ENCODE results near the gene KRT76.

KRT76 gene

DNA sequence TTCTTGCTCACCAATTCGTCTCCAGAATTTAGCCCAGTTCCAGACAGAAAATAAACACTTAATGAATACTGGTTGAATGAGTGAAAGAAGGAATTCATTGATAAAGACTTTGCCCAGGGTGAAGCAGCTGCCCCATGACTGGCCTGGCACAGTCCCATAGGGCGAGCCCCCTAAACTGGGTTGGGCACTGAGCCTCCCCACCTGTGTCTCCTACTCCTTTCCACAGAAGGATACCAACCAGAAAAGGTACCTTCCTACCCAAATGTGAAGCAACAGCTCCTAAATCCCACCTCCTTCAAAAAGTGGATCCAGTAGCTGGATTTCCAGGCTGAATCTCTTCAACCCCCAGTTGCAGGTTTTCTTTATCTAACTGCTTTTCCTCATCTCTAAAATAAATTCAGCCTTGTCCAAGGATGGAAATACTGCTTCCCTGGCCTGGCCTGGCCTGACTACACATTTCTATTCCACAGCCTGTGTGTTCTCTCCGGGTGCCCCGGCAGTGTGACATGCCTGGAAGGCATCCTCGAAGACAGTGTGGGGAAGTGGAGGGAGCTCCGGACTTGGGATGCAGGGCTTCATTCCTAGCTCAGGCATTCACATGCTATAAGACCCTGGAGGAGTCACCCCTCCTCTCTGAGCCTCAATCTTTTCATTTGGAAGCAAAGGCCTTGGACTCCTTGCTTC, 11.2 kb upstream of the KRT76 start:
- WGBS, 2 donors (ENCODE audit: extremely low coverage in 2 of 2, insufficient read length in 2 of 2, insufficient replicate concordance in 1 of 2): no CpG with 5 or more reads among the region's 6 CpGs
- Histone ChIP-seq H3K27me3 (ENCODE audit: control insufficient read depth in 3 of 3, insufficient read depth in 3 of 3, low read depth in 1 of 3, low read length in 3 of 3) (no peaks in the 10 kb centered on the region), H4K8ac (ENCODE audit: low read depth, low read length) (no peak overlapping the region)

DNA sequence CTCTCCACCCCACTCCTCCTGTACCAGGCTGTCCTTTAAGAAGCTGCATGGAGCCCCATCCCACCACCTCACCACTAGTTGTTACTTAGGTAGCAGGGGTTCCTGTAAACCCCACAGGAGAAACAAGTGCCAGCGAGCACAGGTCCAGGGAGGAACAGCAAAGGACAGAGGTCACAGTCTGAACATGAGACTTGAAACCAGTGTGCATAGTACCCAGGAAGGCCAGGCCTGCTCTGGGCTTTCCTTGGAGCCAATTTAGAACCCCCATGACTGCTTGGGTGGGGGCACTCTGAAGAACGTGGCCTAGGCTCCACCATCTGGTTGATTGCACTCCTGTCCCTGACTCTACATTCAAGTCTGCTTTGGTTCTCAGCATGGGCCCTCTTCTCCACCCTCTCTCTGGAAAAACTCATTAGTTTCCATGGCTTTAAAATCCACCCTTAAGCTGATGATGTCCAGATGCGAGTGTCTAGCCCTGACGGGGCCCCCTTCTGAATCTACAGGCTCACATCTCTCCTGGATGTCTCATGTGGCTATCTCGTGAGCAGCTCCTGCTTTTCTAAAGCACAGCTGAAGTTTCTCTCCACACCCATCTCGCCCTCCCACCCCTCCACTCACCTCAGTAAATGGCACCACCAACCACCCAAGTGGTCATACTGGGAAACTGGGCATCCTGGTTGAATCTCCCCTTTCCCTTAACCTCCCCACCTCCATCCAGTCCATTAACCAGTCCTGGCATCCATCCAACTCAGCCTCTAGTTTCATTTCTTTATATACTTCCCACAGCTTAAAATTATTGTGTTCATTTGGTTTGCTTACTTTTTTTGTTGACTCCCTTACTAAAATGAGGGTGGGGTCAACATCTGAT, 10.4 kb upstream of the KRT76 start:
- H3K23ac ChIP-seq (ENCODE audit: low read depth, low read length, poor library complexity): no peak overlapping the region
- no CpG with 5 or more reads among the region's 6 CpGs for WGBS, 2 donors (ENCODE audit: extremely low coverage in 2 of 2, insufficient read length in 2 of 2, insufficient replicate concordance in 1 of 2)
- H4K91ac ChIP-seq (ENCODE audit: low read depth, low read length, poor library complexity): no peak overlapping the region
- no peaks in the 10 kb centered on the region for H3K27me3 ChIP-seq (ENCODE audit: control insufficient read depth in 3 of 3, insufficient read depth in 3 of 3, low read depth in 1 of 3, low read length in 3 of 3)
- no peak overlapping the region for H2AFZ ChIP-seq (ENCODE audit: low read length)
- H3K4me2 ChIP-seq (ENCODE audit: insufficient read depth, low read length, poor library complexity, severe bottlenecking): no peak overlapping the region
- no peak for DNase-seq (ENCODE audit: low spot score)
- H3K4ac ChIP-seq (ENCODE audit: low read length): no peak overlapping the region
- H2AK5ac ChIP-seq (ENCODE audit: low read depth, low read length): peak overlapping the region; percentile 39
- no peak overlapping the region for H2BK15ac ChIP-seq (ENCODE audit: low read length)
- no peak overlapping the region for H3K18ac ChIP-seq (ENCODE audit: low read length)
- no peak overlapping the region for H3K4me3 ChIP-seq (ENCODE audit: low read length in 2 of 2)
- no peak overlapping the region for H2BK120ac ChIP-seq (ENCODE audit: low read depth, low read length)
- H2BK5ac ChIP-seq (ENCODE audit: low read length): no peak overlapping the region
- H3K14ac ChIP-seq (ENCODE audit: low read length): peak overlapping the region; percentile 5
- H4K8ac ChIP-seq (ENCODE audit: low read depth, low read length): peak overlapping the region; percentile 66
- no peaks in the 10 kb centered on the region for H3K36me3 ChIP-seq (replicated peaks in 1 of 2; ENCODE audit: control insufficient read depth in 2 of 2, insufficient read depth in 2 of 2, low read length in 2 of 2)
- no peak overlapping the region for H3K27ac ChIP-seq (replicated peaks; ENCODE audit: low read length)
- no peaks in the 10 kb centered on the region for H3K79me1 ChIP-seq (ENCODE audit: low read depth, low read length)
- H3K9ac ChIP-seq (ENCODE audit: low read depth, low read length, poor library complexity): no peak overlapping the region
- H3K4me1 ChIP-seq (ENCODE audit: control insufficient read depth in 2 of 2, insufficient read depth in 1 of 2, low read depth in 1 of 2, low read length in 2 of 2): no peaks in the 10 kb centered on the region
- H3K9me3 ChIP-seq (replicated peaks in 1 of 2; ENCODE audit: control insufficient read depth in 2 of 2, insufficient read depth in 1 of 2, low read depth in 1 of 2, low read length in 2 of 2): no peaks in the 10 kb centered on the region
- no peak overlapping the region for H2BK12ac ChIP-seq (ENCODE audit: low read length)

More for the DNA sequence above, 11.2 kb upstream of the KRT76 start:
- DNase-seq (ENCODE audit: low spot score): no peak
- Histone ChIP-seq H2BK5ac (ENCODE audit: low read length) (no peak overlapping the region), H3K9ac (ENCODE audit: low read depth, low read length, poor library complexity) (no peak overlapping the region), H2AK5ac (ENCODE audit: low read depth, low read length) (no peak overlapping the region), H4K91ac (ENCODE audit: low read depth, low read length, poor library complexity) (no peak overlapping the region), H3K4ac (ENCODE audit: low read length) (no peak overlapping the region), H2BK12ac (ENCODE audit: low read length) (no peak overlapping the region), H3K27ac (replicated peaks; ENCODE audit: low read length) (no peak overlapping the region), H3K36me3 (replicated peaks in 1 of 2; ENCODE audit: control insufficient read depth in 2 of 2, insufficient read depth in 2 of 2, low read length in 2 of 2) (no peaks in the 10 kb centered on the region), H2BK15ac (ENCODE audit: low read length) (no peak overlapping the region), H2BK120ac (ENCODE audit: low read depth, low read length) (no peak overlapping the region), H3K9me3 (replicated peaks in 1 of 2; ENCODE audit: control insufficient read depth in 2 of 2, insufficient read depth in 1 of 2, low read depth in 1 of 2, low read length in 2 of 2) (no peaks in the 10 kb centered on the region), H3K4me1 (ENCODE audit: control insufficient read depth in 2 of 2, insufficient read depth in 1 of 2, low read depth in 1 of 2, low read length in 2 of 2) (no peaks in the 10 kb centered on the region), H3K18ac (ENCODE audit: low read length) (no peak overlapping the region), H3K23ac (ENCODE audit: low read depth, low read length, poor library complexity) (no peak overlapping the region), H3K4me3 (ENCODE audit: low read length in 2 of 2) (no peak overlapping the region), H3K4me2 (ENCODE audit: insufficient read depth, low read length, poor library complexity, severe bottlenecking) (no peak overlapping the region), H3K79me1 (ENCODE audit: low read depth, low read length) (no peaks in the 10 kb centered on the region), H2AFZ (ENCODE audit: low read length) (no peak overlapping the region), H3K14ac (ENCODE audit: low read length) (no peak overlapping the region)

DNA sequence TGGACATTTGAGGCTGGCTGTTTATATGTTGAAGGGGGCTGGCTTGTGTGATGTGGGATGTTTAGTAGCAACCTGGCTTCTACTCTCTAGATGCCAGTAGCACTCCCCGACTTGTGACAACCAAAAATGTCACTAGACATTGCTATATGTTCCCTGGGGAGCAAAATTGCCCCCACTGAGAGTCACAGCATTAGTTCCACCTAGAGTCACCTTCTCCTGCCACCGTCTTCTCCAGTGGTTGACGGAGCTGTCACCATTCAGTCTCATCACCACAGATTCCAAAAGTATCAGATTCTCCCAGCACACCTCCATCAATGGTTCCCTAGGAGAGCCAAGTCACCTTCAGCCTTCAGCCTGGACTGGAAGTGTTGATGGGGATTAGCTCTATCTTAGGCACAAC, 7.8 kb upstream of the KRT76 start:
- Histone ChIP-seq H3K4me1 (ENCODE audit: control insufficient read depth in 2 of 2, insufficient read depth in 1 of 2, low read depth in 1 of 2, low read length in 2 of 2) (no peaks in the 10 kb centered on the region), H4K8ac (ENCODE audit: low read depth, low read length) (no peak overlapping the region), H3K9me3 (replicated peaks in 1 of 2; ENCODE audit: control insufficient read depth in 2 of 2, insufficient read depth in 1 of 2, low read depth in 1 of 2, low read length in 2 of 2) (no peaks in the 10 kb centered on the region), H3K18ac (ENCODE audit: low read length) (no peak overlapping the region), H3K4ac (ENCODE audit: low read length) (no peak overlapping the region), H4K91ac (ENCODE audit: low read depth, low read length, poor library complexity) (no peak overlapping the region), H3K27ac (replicated peaks; ENCODE audit: low read length) (no peak overlapping the region), H3K9ac (ENCODE audit: low read depth, low read length, poor library complexity) (no peak overlapping the region), H3K79me1 (ENCODE audit: low read depth, low read length) (no peaks in the 10 kb centered on the region), H3K23ac (ENCODE audit: low read depth, low read length, poor library complexity) (no peak overlapping the region), H2BK12ac (ENCODE audit: low read length) (no peak overlapping the region), H3K27me3 (ENCODE audit: control insufficient read depth in 3 of 3, insufficient read depth in 3 of 3, low read depth in 1 of 3, low read length in 3 of 3) (no peaks in the 10 kb centered on the region), H3K14ac (ENCODE audit: low read length) (no peak overlapping the region), H2AFZ (ENCODE audit: low read length) (no peak overlapping the region), H2AK5ac (ENCODE audit: low read depth, low read length) (no peak overlapping the region), H2BK120ac (ENCODE audit: low read depth, low read length) (no peak overlapping the region), H3K36me3 (replicated peaks in 1 of 2; ENCODE audit: control insufficient read depth in 2 of 2, insufficient read depth in 2 of 2, low read length in 2 of 2) (no peaks in the 10 kb centered on the region), H2BK15ac (ENCODE audit: low read length) (no peak overlapping the region), H3K4me3 (ENCODE audit: low read length in 2 of 2) (no peak overlapping the region), H2BK5ac (ENCODE audit: low read length) (no peak overlapping the region), H3K4me2 (ENCODE audit: insufficient read depth, low read length, poor library complexity, severe bottlenecking) (no peak overlapping the region)
- no peak for DNase-seq (ENCODE audit: low spot score)
- no CpG with 5 or more reads among the region's 3 CpGs for WGBS, 2 donors (ENCODE audit: extremely low coverage in 2 of 2, insufficient read length in 2 of 2, insufficient replicate concordance in 1 of 2)

DNA sequence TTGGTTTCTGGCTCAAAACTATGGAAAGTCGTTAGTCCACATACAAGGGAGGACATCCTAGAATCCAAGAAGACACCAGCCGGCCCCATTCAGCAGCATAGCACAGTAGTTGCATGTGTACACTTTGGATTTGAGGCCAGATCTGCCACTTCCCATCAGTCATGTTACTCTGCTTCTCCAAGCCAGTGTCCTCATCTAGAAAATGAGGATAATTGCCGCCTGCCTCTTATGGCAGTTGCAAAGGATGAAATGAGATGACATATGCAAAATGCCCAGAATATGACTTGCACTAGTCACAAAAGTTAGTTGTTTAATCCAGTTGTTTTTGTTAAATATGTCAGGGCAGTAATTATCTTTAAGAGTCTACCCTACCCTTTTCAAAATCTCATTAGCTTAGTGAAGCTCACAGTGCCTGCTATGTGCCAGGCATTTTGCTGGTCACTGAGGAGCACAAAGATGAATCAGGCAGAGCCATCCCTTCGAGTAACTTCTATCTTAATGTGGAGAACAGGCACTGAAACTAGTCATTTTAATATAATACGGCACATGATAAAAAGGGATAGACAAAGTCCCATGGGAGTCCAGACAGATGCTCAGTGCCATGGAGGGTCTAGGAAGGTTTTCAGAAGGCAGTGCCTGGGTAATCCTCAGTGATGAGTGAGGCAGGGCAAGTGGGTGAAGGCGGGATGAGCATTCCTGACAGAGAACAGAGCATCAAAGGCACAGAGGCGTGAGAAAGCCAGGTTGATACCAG, 6.6 kb upstream of the KRT76 start:
- Histone ChIP-seq H3K23ac (ENCODE audit: low read depth, low read length, poor library complexity) (no peak overlapping the region), H3K4me1 (ENCODE audit: control insufficient read depth in 2 of 2, insufficient read depth in 1 of 2, low read depth in 1 of 2, low read length in 2 of 2) (no peaks in the 10 kb centered on the region), H3K4me2 (ENCODE audit: insufficient read depth, low read length, poor library complexity, severe bottlenecking) (no peak overlapping the region), H3K27me3 (ENCODE audit: control insufficient read depth in 3 of 3, insufficient read depth in 3 of 3, low read depth in 1 of 3, low read length in 3 of 3) (no peaks in the 10 kb centered on the region), H2BK15ac (ENCODE audit: low read length) (no peak overlapping the region), H3K9ac (ENCODE audit: low read depth, low read length, poor library complexity) (no peak overlapping the region), H2BK5ac (ENCODE audit: low read length) (no peak overlapping the region), H3K9me3 (replicated peaks in 1 of 2; ENCODE audit: control insufficient read depth in 2 of 2, insufficient read depth in 1 of 2, low read depth in 1 of 2, low read length in 2 of 2) (no peaks in the 10 kb centered on the region), H4K8ac (ENCODE audit: low read depth, low read length) (no peak overlapping the region), H3K4me3 (ENCODE audit: low read length in 2 of 2) (no peak overlapping the region), H4K91ac (ENCODE audit: low read depth, low read length, poor library complexity) (no peak overlapping the region), H2BK120ac (ENCODE audit: low read depth, low read length) (no peak overlapping the region), H3K4ac (ENCODE audit: low read length) (no peak overlapping the region), H3K18ac (ENCODE audit: low read length) (no peak overlapping the region), H3K14ac (ENCODE audit: low read length) (no peak overlapping the region), H2BK12ac (ENCODE audit: low read length) (no peak overlapping the region), H2AFZ (ENCODE audit: low read length) (no peak overlapping the region), H3K79me1 (ENCODE audit: low read depth, low read length) (no peaks in the 10 kb centered on the region), H3K36me3 (replicated peaks in 1 of 2; ENCODE audit: control insufficient read depth in 2 of 2, insufficient read depth in 2 of 2, low read length in 2 of 2) (no peaks in the 10 kb centered on the region), H3K27ac (replicated peaks; ENCODE audit: low read length) (no peak overlapping the region), H2AK5ac (ENCODE audit: low read depth, low read length) (no peak overlapping the region)
- no peak for DNase-seq (ENCODE audit: low spot score)
- WGBS, 2 donors (ENCODE audit: extremely low coverage in 2 of 2, insufficient read length in 2 of 2, insufficient replicate concordance in 1 of 2): no CpG with 5 or more reads among the region's 7 CpGs

Data from neuronal stem cell (in vitro differentiated cells).